Measurements from ENCODE around the gene TNPO2.
A peak's percentile ranks its signal among the peaks of the same experiment; 100 is the strongest.
"Not testable (repeated sequence)": the region's sequence is repeated elsewhere in the genome, so short reads cannot be mapped to it uniquely, and the experiment has no call there.

The TNPO2 gene

GRCh38 chr19:12727745-12728433, 4.2 kb upstream of the TNPO2 start:
- 0 out of 2 replicates have a peak, but pooled peaks have one; percentile 12 for TF ChIP-seq POLR2AphosphoS5 (IDR thresholded peaks at IDR 0.05; ENCODE audit: low read depth)
- TF ChIP-seq CTCF (IDR thresholded peaks at IDR 0.05; ENCODE audit: insufficient read depth, low read length) = no peak
- no peak for TF ChIP-seq REST (IDR thresholded peaks at IDR 0.05; ENCODE audit: insufficient replicate concordance, low read depth)
- H3K4me3 ChIP-seq (replicated peaks; ENCODE audit: insufficient read depth, low read length) = no peak overlapping the region
- H3K27me3 ChIP-seq (ENCODE audit: insufficient read depth, poor library complexity, severe bottlenecking) = no peaks in the 10 kb centered on the region
- DNase-seq (ENCODE audit: low read depth in 1 of 2, low spot score in 1 of 2) = no peak
- H3K27ac ChIP-seq (replicated peaks) = no peak overlapping the region

GRCh38 chr19:12726988-12727316, 3.2 kb upstream of the TNPO2 start:
- Histone ChIP-seq H3K27me3 (ENCODE audit: insufficient read depth, poor library complexity, severe bottlenecking) (no peaks in the 10 kb centered on the region), H3K27ac (replicated peaks) (no peak overlapping the region), H3K4me3 (replicated peaks; ENCODE audit: insufficient read depth, low read length) (no peak overlapping the region)
- no peak for DNase-seq (ENCODE audit: low read depth in 1 of 2, low spot score in 1 of 2)
- TF ChIP-seq REST (IDR thresholded peaks at IDR 0.05; ENCODE audit: insufficient replicate concordance, low read depth) (no peak), POLR2AphosphoS5 (IDR thresholded peaks at IDR 0.05; ENCODE audit: low read depth) (no peak), GABPA (IDR thresholded peaks at IDR 0.05; ENCODE audit: low read depth) (no peak), SPI1 (IDR thresholded peaks at IDR 0.05; ENCODE audit: borderline replicate concordance, low read depth) (no peak), CTCF (IDR thresholded peaks at IDR 0.05; ENCODE audit: insufficient read depth, low read length) (no peak)

GRCh38 chr19:12725612-12726011, 1.9 kb upstream of the TNPO2 start:
- H3K4me3 ChIP-seq (replicated peaks; ENCODE audit: insufficient read depth, low read length); DNase-seq (ENCODE audit: low read depth in 1 of 2, low spot score in 1 of 2); H3K27ac ChIP-seq (replicated peaks); H3K27me3 ChIP-seq (ENCODE audit: insufficient read depth, poor library complexity, severe bottlenecking): not testable (repeated sequence)

GRCh38 chr19:12723381-12723640, 421 bp downstream of the TNPO2 start:
- TF ChIP-seq SPI1 (IDR thresholded peaks at IDR 0.05; ENCODE audit: borderline replicate concordance, low read depth) = no peak
- TF ChIP-seq GABPA (IDR thresholded peaks at IDR 0.05; ENCODE audit: low read depth) = no peak
- no peak for TF ChIP-seq REST (IDR thresholded peaks at IDR 0.05; ENCODE audit: insufficient replicate concordance, low read depth)
- TF ChIP-seq POLR2AphosphoS5 (IDR thresholded peaks at IDR 0.05; ENCODE audit: low read depth) = no peak
- no peak for TF ChIP-seq CTCF (IDR thresholded peaks at IDR 0.05; ENCODE audit: insufficient read depth, low read length)
- no peaks in the 10 kb centered on the region for H3K27me3 ChIP-seq (ENCODE audit: insufficient read depth, poor library complexity, severe bottlenecking)
- H3K27ac ChIP-seq (replicated peaks) = peak overlapping the region; percentile 93
- peak overlapping the region; percentile 88 for H3K4me3 ChIP-seq (replicated peaks; ENCODE audit: insufficient read depth, low read length)
- DNase-seq (ENCODE audit: low read depth in 1 of 2, low spot score in 1 of 2) = peak in 1 of 2 experiments; percentile 21
